ENCODE measurements around the gene NECTIN4. TPM values are rescaled to one million over a fixed set of nuclear protein-coding genes. Genes with fewer than 3 reads are reported as not detected.

The NECTIN4 gene
- total and polyA plus RNA-seq, 7 donors: 0.01 to 0.03 TPM; not detected in 5

Other genes starting within 250 kb of the NECTIN4 start
- gene CD244, start 226.7 kb downstream of the NECTIN4 start, total RNA-seq: under 1 TPM in 2 of 4 donors, not detected in 2; 0.12 to 0.63 TPM
- under 1 TPM in 2 of 3 donors, not detected in 1; 0.03 to 0.05 TPM for gene CD244, start 226.7 kb downstream of the NECTIN4 start, polyA plus RNA-seq
- 1 to 10 TPM in 1 of 4 donors, under 1 TPM in 2, not detected in 1; 0.47 to 2.6 (median 0.63) TPM for gene ITLN1, start 204.4 kb downstream of the NECTIN4 start, total RNA-seq
- 1 to 10 TPM in 1 of 3 donors, under 1 TPM in 2; 0.09 to 1.8 (median 0.84) TPM for gene ITLN1, start 204.4 kb downstream of the NECTIN4 start, polyA plus RNA-seq
- gene ITLN2, start 134.7 kb downstream of the NECTIN4 start, total RNA-seq: not detected
- gene ITLN2, start 134.7 kb downstream of the NECTIN4 start, polyA plus RNA-seq: not detected
- gene F11R, start 68.4 kb downstream of the NECTIN4 start, total RNA-seq: 10 to 100 TPM in 1 of 4 donors, 1 to 10 TPM in 3; 5.1 to 13.8 (median 8.6) TPM
- 1 to 10 TPM; 2.9 to 5.2 (median 3.6) TPM for gene F11R, start 68.4 kb downstream of the NECTIN4 start, polyA plus RNA-seq
- gene TSTD1, start 50.6 kb downstream of the NECTIN4 start, total RNA-seq: 10 to 100 TPM in 2 of 4 donors, 1 to 10 TPM in 2; 2.5 to 33.9 (median 8.2) TPM
- 10 to 100 TPM in 2 of 3 donors, 1 to 10 TPM in 1; 9.3 to 20.5 (median 10.4) TPM for gene TSTD1, start 50.6 kb downstream of the NECTIN4 start, polyA plus RNA-seq
- 10 to 100 TPM; 29.8 to 50.6 (median 37.3) TPM for gene USF1, start 43.6 kb downstream of the NECTIN4 start, total RNA-seq
- gene USF1, start 43.6 kb downstream of the NECTIN4 start, polyA plus RNA-seq: 10 to 100 TPM; 40.0 to 68.1 (median 58.8) TPM
- gene ARHGAP30, start 19.7 kb downstream of the NECTIN4 start, total RNA-seq: 1 to 10 TPM; 1.6 to 3.3 (median 1.8) TPM
- gene ARHGAP30, start 19.7 kb downstream of the NECTIN4 start, polyA plus RNA-seq: under 1 TPM; 0.44 to 0.73 (median 0.47) TPM
- 1 to 10 TPM; 1.4 to 5.9 (median 3.5) TPM for gene KLHDC9, start 8.8 kb upstream of the NECTIN4 start, total RNA-seq
- 1 to 10 TPM in 2 of 3 donors, under 1 TPM in 1; 0.34 to 2.7 (median 1.8) TPM for gene KLHDC9, start 8.8 kb upstream of the NECTIN4 start, polyA plus RNA-seq
- gene PFDN2, start 28.5 kb upstream of the NECTIN4 start, total RNA-seq: 100 to 1,000 TPM in 3 of 4 donors, 10 to 100 TPM in 1; 60.2 to 144 (median 124) TPM
- 100 to 1,000 TPM; 191 to 759 (median 235) TPM for gene PFDN2, start 28.5 kb upstream of the NECTIN4 start, polyA plus RNA-seq
- gene NIT1, start 28.5 kb upstream of the NECTIN4 start, total RNA-seq: 10 to 100 TPM; 20.1 to 43.8 (median 28.5) TPM
- 10 to 100 TPM; 24.0 to 39.9 (median 30.7) TPM for gene NIT1, start 28.5 kb upstream of the NECTIN4 start, polyA plus RNA-seq
- gene DEDD, start 43.1 kb upstream of the NECTIN4 start, total RNA-seq: 10 to 100 TPM; 30.4 to 70.8 (median 51.5) TPM
- gene DEDD, start 43.1 kb upstream of the NECTIN4 start, polyA plus RNA-seq: 10 to 100 TPM; 45.8 to 65.4 (median 63.5) TPM
- gene UFC1, start 64.4 kb upstream of the NECTIN4 start, total RNA-seq: 10 to 100 TPM; 56.6 to 76.2 (median 63.9) TPM
- gene UFC1, start 64.4 kb upstream of the NECTIN4 start, polyA plus RNA-seq: 100 to 1,000 TPM in 1 of 3 donors, 10 to 100 TPM in 2; 98.2 to 141 (median 99.6) TPM
- gene USP21, start 69.9 kb upstream of the NECTIN4 start, total RNA-seq: 10 to 100 TPM; 13.4 to 26.5 (median 23.2) TPM
- 10 to 100 TPM; 16.7 to 47.3 (median 22.9) TPM for gene USP21, start 69.9 kb upstream of the NECTIN4 start, polyA plus RNA-seq
- gene PPOX, start 76.9 kb upstream of the NECTIN4 start, total RNA-seq: 10 to 100 TPM in 1 of 4 donors, 1 to 10 TPM in 3; 4.8 to 12.8 (median 6.9) TPM
- gene PPOX, start 76.9 kb upstream of the NECTIN4 start, polyA plus RNA-seq: 10 to 100 TPM in 1 of 3 donors, 1 to 10 TPM in 2; 6.0 to 13.1 (median 7.5) TPM
- gene B4GALT3, start 87.9 kb upstream of the NECTIN4 start, total RNA-seq: 10 to 100 TPM; 16.3 to 32.8 (median 28.9) TPM
- 10 to 100 TPM; 29.3 to 48.1 (median 30.9) TPM for gene B4GALT3, start 87.9 kb upstream of the NECTIN4 start, polyA plus RNA-seq
- 1 to 10 TPM; 1.3 to 8.9 (median 5.2) TPM for gene ADAMTS4, start 109.5 kb upstream of the NECTIN4 start, total RNA-seq
- 1 to 10 TPM in 1 of 3 donors, under 1 TPM in 2; 0.88 to 1.3 (median 0.92) TPM for gene ADAMTS4, start 109.5 kb upstream of the NECTIN4 start, polyA plus RNA-seq
- 100 to 1,000 TPM; 204 to 336 (median 272) TPM for gene NDUFS2, start 112.8 kb upstream of the NECTIN4 start, total RNA-seq
- gene NDUFS2, start 112.8 kb upstream of the NECTIN4 start, polyA plus RNA-seq: 100 to 1,000 TPM; 207 to 270 (median 232) TPM
- gene FCER1G, start 125.7 kb upstream of the NECTIN4 start, total RNA-seq: 10 to 100 TPM in 2 of 4 donors, 1 to 10 TPM in 2; 3.3 to 11.3 (median 9.7) TPM
- 10 to 100 TPM in 2 of 3 donors, 1 to 10 TPM in 1; 8.3 to 23.5 (median 12.4) TPM for gene FCER1G, start 125.7 kb upstream of the NECTIN4 start, polyA plus RNA-seq
- under 1 TPM in 1 of 4 donors, not detected in 3; 0.86 TPM for gene APOA2, start 134.1 kb upstream of the NECTIN4 start, total RNA-seq
- not detected for gene APOA2, start 134.1 kb upstream of the NECTIN4 start, polyA plus RNA-seq
- gene TOMM40L, start 136.5 kb upstream of the NECTIN4 start, total RNA-seq: 10 to 100 TPM; 10.0 to 39.2 (median 27.5) TPM
- gene TOMM40L, start 136.5 kb upstream of the NECTIN4 start, polyA plus RNA-seq: 10 to 100 TPM; 26.4 to 38.3 (median 32.4) TPM
- not detected for gene NR1I3, start 148.6 kb upstream of the NECTIN4 start, total RNA-seq
- under 1 TPM; 0.17 to 0.42 (median 0.25) TPM for gene NR1I3, start 148.6 kb upstream of the NECTIN4 start, polyA plus RNA-seq
- under 1 TPM in 1 of 4 donors, not detected in 3; 0.45 TPM for gene PCP4L1, start 169.2 kb upstream of the NECTIN4 start, total RNA-seq
- gene PCP4L1, start 169.2 kb upstream of the NECTIN4 start, polyA plus RNA-seq: under 1 TPM; 0.21 to 0.28 (median 0.25) TPM
- gene MPZ, start 220.4 kb upstream of the NECTIN4 start, total RNA-seq: 1 to 10 TPM in 2 of 4 donors, under 1 TPM in 2; 0.30 to 2.6 (median 1.2) TPM
- gene MPZ, start 220.4 kb upstream of the NECTIN4 start, polyA plus RNA-seq: 1 to 10 TPM; 1.0 to 2.4 (median 1.9) TPM
- 100 to 1,000 TPM; 230 to 354 (median 261) TPM for gene SDHC, start 224.8 kb upstream of the NECTIN4 start, total RNA-seq
- 100 to 1,000 TPM; 183 to 362 (median 220) TPM for gene SDHC, start 224.8 kb upstream of the NECTIN4 start, polyA plus RNA-seq